Amygdala (tissue), 56 donors: ENCODE results near the gene RASAL3.
A peak's percentile ranks its signal among the peaks of the same experiment; 100 is the strongest.

Experiments
- DNase-seq, 56 donors: peaks; one replicate each; lab custom pipeline; 2025; lab: John Stamatoyannopoulos, UW

The RASAL3 gene

DNA sequence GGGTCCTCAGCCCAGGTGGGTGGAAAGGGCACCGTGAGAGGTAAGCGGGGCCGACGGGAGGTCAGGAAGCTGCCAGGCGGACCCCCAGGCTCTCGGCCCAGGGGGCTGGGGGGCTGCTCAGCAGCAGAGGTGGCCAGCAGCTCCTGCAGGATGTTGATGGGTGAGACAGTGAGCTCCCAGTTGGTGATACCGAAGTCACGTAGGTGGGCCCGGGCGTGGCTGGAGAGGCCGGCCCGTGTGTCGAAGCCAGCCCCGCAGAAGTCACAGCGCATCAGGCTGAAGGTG is 27.6 kb downstream of the RASAL3 start:
- DNase-seq = no peak

GRCh38 chr19:15436012-15436825 is 28.1 kb downstream of the RASAL3 start:
- no peak for DNase-seq

- no peak for DNase-seq
These were observed 30.8 kb downstream of the RASAL3 start for GRCh38 chr19:15433519-15434069.

GRCh38 chr19:15432629-15433518 is 31.5 kb downstream of the RASAL3 start:
- peak in 55 of 56 donors; percentile 26 to 93 (median 78) for DNase-seq

- DNase-seq = peak in 2 of 56 donors; percentile 18 to 29
These were observed 32.3 kb downstream of the RASAL3 start for GRCh38 chr19:15432018-15432494.

DNA sequence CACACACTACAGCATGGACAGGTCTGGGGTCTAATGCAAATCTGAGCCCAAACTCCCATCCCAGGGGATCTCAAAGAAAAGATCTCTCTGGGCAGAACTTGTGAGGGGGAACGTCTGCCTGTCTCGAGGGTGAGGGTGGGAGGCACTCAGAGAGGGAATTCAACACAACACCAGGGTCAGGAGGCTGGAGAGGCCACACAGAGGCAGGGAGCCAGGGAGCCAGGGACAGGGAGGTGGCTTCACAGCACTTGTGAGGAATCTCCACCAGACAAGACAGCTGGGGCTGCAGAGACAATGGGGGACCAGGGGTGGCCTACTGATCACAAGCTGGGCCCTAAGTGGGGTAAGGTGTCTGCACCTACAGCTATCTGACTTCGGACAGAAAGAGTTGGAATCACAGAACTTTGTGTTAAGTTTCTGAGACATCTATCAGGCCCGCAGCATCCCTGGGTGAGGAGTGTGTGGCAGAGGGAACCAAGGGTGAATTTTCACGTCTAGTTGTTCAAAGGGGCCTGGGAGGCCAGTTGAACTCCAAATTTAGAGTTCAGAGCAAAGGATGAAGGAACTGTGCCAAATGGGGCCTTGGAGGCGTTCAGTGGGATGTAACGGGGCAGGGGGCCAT is 32.8 kb downstream of the RASAL3 start:
- DNase-seq = no peak

GRCh38 chr19:15430526-15431120 is 33.7 kb downstream of the RASAL3 start:
- no peak for DNase-seq

GRCh38 chr19:15429825-15430467 is 34.4 kb downstream of the RASAL3 start:
- DNase-seq = no peak

- DNase-seq = no peak
These were observed 35.2 kb downstream of the RASAL3 start for GRCh38 chr19:15428956-15429824.

GRCh38 chr19:15427991-15428471 is 36.3 kb downstream of the RASAL3 start:
- no peak for DNase-seq

DNA sequence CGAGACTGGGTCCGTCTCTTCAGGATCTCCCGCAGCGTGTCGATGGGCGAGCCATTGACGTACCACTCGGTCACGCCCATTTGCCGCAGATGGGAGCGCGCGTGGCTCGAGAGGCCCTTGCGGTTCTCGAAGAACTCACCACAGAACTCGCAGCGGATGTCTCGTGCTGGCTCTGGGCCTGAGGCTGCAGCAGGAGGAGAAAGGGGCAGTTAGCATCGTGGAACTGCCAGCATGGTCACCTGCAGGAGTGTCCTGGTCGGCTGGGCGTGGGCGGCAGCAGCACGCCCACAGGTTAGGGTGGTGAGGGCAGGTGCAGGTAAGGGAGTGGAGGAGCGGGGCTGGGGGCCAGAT is 37.0 kb downstream of the RASAL3 start:
- DNase-seq = no peak

- no peak for DNase-seq
These were observed 37.6 kb downstream of the RASAL3 start for GRCh38 chr19:15426485-15427349.

DNA sequence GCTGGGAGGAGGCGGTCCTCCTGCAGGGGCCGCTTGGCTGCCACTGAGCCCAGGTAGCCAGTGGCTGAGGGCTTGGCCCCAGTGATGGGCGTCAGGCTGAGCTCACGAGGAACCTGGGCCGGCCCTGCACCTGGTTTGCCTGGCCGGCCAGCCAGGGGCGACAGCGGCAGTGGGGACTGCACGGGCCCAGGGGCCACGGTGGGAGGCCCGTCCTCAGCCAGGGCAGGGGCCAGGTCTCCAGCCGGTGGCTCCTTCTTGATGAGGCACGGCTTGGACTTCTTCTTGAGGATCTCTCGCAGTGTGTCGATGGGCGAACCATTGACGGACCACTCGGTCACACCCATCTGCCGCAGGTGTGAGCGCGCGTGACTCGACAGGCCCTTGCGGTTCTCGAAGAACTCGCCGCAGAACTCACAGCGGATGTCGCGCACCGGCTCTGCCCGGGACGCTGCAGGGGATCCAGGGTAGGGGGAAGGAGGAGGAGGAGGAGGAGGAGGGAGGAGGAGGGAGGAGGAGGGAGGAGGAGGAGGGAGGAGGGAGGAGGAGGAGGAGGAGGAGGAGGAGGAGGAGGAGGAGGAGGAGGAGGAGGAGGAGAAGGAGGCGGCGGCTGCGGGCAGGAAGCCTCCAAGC is 38.9 kb downstream of the RASAL3 start:
- no peak for DNase-seq

DNA sequence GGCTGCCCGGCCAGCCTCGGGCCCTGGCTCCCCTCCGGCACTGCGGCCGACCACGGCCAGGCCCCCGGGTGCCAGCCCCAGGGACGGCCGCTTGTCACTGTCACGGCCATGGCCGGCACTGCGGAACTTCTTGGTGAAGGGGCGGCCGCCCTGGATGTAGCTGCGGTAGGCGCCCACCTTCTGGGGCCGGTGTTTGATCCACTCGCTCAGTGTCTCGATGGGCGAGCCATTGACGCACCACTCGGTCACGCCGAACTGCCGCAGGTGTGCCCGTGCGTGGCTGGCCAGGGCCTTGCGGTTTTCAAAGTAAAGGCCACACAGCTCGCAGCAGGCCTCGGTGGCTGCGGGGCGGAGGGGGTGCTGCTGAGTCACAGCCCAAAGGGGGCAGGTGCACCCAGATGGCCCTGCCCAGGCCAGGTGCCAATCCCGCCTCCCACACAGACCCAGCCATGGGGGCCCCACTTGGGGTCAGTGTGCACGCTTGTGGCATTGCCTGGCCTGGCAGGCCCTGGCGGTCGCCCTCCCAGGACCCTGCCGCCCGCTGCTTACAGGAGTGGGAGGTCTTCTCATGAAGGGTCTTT is 39.6 kb downstream of the RASAL3 start:
- no peak for DNase-seq

GRCh38 chr19:15424121-15424520 is 40.2 kb downstream of the RASAL3 start:
- no peak for DNase-seq

GRCh38 chr19:15423130-15423529 is 41.2 kb downstream of the RASAL3 start:
- no peak for DNase-seq
